ENCODE data around the gene UNC93A. TPM values are rescaled to one million over a fixed set of nuclear protein-coding genes. Genes with fewer than 3 reads are reported as not detected.
"Not testable (repeated sequence)": the region's sequence is repeated elsewhere in the genome, so short reads cannot be mapped to it uniquely, and the experiment has no call there.

Gene UNC93A
- polyA plus RNA-seq, 1 donor: not detected

GRCh38 chr6:167270499-167271311, 20.4 kb upstream of the UNC93A start:
- no peak for DNase-seq

GRCh38 chr6:167272151-167272550, 19.0 kb upstream of the UNC93A start:
- no peak for DNase-seq

- DNase-seq: no peak
These were observed 18.3 kb upstream of the UNC93A start for GRCh38 chr6:167272696-167273379.

- no peak for DNase-seq
These were observed 16.8 kb upstream of the UNC93A start for GRCh38 chr6:167274270-167274669.

GRCh38 chr6:167275001-167275400, 16.1 kb upstream of the UNC93A start:
- no peak for DNase-seq

- no peak for DNase-seq
These were observed 15.7 kb upstream of the UNC93A start for GRCh38 chr6:167275436-167275835.

- DNase-seq: no peak
These were observed 14.2 kb upstream of the UNC93A start for GRCh38 chr6:167276772-167277533.

- not testable (repeated sequence) for DNase-seq
These were observed 12.8 kb upstream of the UNC93A start for GRCh38 chr6:167278173-167278940.

GRCh38 chr6:167279766-167280446, 11.2 kb upstream of the UNC93A start:
- DNase-seq: no peak

GRCh38 chr6:167280466-167280865, 10.6 kb upstream of the UNC93A start:
- not testable (repeated sequence) for DNase-seq

- no peak for DNase-seq
These were observed 8.9 kb upstream of the UNC93A start for GRCh38 chr6:167282165-167282564.

- not testable (repeated sequence) for DNase-seq
These were observed 6.5 kb upstream of the UNC93A start for GRCh38 chr6:167284565-167284964.

GRCh38 chr6:167285077-167285770, 5.9 kb upstream of the UNC93A start:
- no peak for DNase-seq

- DNase-seq: no peak
These were observed 3.5 kb upstream of the UNC93A start for GRCh38 chr6:167287513-167288048.

GRCh38 chr6:167288591-167289225, 2.4 kb upstream of the UNC93A start:
- DNase-seq: not testable (repeated sequence)

- DNase-seq: not testable (repeated sequence)
These were observed 1.8 kb upstream of the UNC93A start for GRCh38 chr6:167289291-167289690.

- DNase-seq: no peak
These were observed 647 bp downstream of the UNC93A start for GRCh38 chr6:167291623-167292300.

GRCh38 chr6:167292301-167293087, 1.4 kb downstream of the UNC93A start:
- no peak for DNase-seq

- DNase-seq: no peak
These were observed 2.0 kb downstream of the UNC93A start for GRCh38 chr6:167293088-167293589.

All from hindlimb muscle (tissue), 1 donor.